GM12878 (cell line): ENCODE measurements around the gene FGD6. TPM values are rescaled to one million over a fixed set of nuclear protein-coding genes. Genes with fewer than 3 reads are reported as not detected.

ENCODE experiments used
- ATAC-seq: fragments of 200-7000 bp; cut with Tn5 transposase; 3 replicates; pipeline ENCODE4 v1.9.1; 2020; ENCODE audit warnings: mild to moderate bottlenecking, moderate library complexity
- BruUV-seq: library from RNA; stranded (reverse); fragments of 400-500 nt; replicated peaks from 2 replicates; lab custom pipeline; 2021; lab: Mats Ljungman, UMichigan
- CTCF ChIA-PET: fragments of 300-600 bp; sonication (Branson Sonifier 250); formaldehyde crosslinking; extraction: SDS; loops from one replicate; lab custom pipeline; 2021; ENCODE audit warnings: inconsistent platforms; lab: Yijun Ruan, JAX
- POLR2A ChIA-PET: fragments of 350-600 bp; formaldehyde crosslinking; extraction: SDS; loops from one replicate; lab custom pipeline; 2021; ENCODE audit warnings: inconsistent platforms; lab: Charles Lee
- RAD21 ChIA-PET: fragments of 300-600 bp; sonication (Branson Sonifier 250); formaldehyde crosslinking; loops from one replicate; lab custom pipeline; 2023; ENCODE audit warnings: antibody characterized with exemption; ENCODE audit not compliant: unreplicated experiment; lab: Charles Lee
- SMC1A ChIA-PET: fragments of 300-600 bp; sonication (Branson Sonifier 250); formaldehyde crosslinking; loops from one replicate; lab custom pipeline; 2023; ENCODE audit not compliant: unreplicated experiment, uncharacterized antibody; lab: Charles Lee
- DNase-seq: peaks from one replicate; pipeline ENCODE4 v3.0.0-alpha.2; 2011; ENCODE audit warnings: low read depth, low spot score
- FAIRE-seq: peaks from 3 replicates; lab custom pipeline; 2011; peaks lifted over from hg19 to GRCh38; lab: Jason Lieb, UNC
- H2AFZ ChIP-seq: 2 replicates; pipeline ENCODE4 v1.6.0; 2011; ENCODE audit warnings: low read depth, low read length, control low read depth; ENCODE audit not compliant: control insufficient read depth
- H3K27ac ChIP-seq: 2 replicates; pipeline ENCODE4 v1.5.1; 2011; ENCODE audit warnings: control low read depth; ENCODE audit not compliant: control insufficient read depth, insufficient read depth
- H3K27me3 ChIP-seq, 2 experiments: replicated peaks in 1 of 2; 2 replicates each; pipeline versions ENCODE4 v1.6.0 to v1.6.1; 2011; ENCODE audit warnings: low read length in 1 of 2; ENCODE audit not compliant: control insufficient read depth in 2 of 2, insufficient read depth in 2 of 2
- H3K36me3 ChIP-seq, 2 experiments: 2 replicates each; pipeline ENCODE4 v1.5.1; 2011; ENCODE audit warnings: low read length in 1 of 2; ENCODE audit not compliant: control insufficient read depth in 2 of 2, insufficient read depth in 2 of 2
- H3K4me1 ChIP-seq: 2 replicates; pipeline ENCODE4 v1.6.1; 2011; ENCODE audit warnings: mild to moderate bottlenecking, low read length, moderate library complexity, mixed read lengths; ENCODE audit not compliant: control insufficient read depth, insufficient read depth
- H3K4me2 ChIP-seq: 2 replicates; pipeline ENCODE4 v1.6.0; 2011; ENCODE audit warnings: control low read depth; ENCODE audit not compliant: control insufficient read depth, insufficient read depth
- H3K4me3 ChIP-seq: fragments of 200-600 bp; sonication (generic); 2 replicates; pipeline ENCODE4 v1.5.1; 2016
- H3K79me2 ChIP-seq: 2 replicates; pipeline ENCODE4 v1.6.0; 2011; ENCODE audit warnings: low read length; ENCODE audit not compliant: control insufficient read depth, insufficient read depth
- H3K9ac ChIP-seq: 2 replicates; pipeline ENCODE4 v1.8.0; 2011; ENCODE audit warnings: low read length, control low read depth, mixed read lengths; ENCODE audit not compliant: control insufficient read depth, insufficient read depth
- H3K9me3 ChIP-seq: replicated peaks from 3 replicates; pipeline ENCODE4 v1.5.1; 2011; ENCODE audit warnings: mild to moderate bottlenecking, low read length; ENCODE audit not compliant: control insufficient read depth, insufficient read depth
- H4K20me1 ChIP-seq: 2 replicates; pipeline ENCODE4 v1.6.0; 2011; ENCODE audit not compliant: control insufficient read depth, insufficient read depth
- BMI1 ChIP-seq: fragments of 450-650 bp; IDR thresholded peaks from 2 replicates; pipeline ENCODE4 v1.6.1; 2016; ENCODE audit warnings: mild to moderate bottlenecking, moderate library complexity, borderline replicate concordance
- CBX5 ChIP-seq: sonication (generic); IDR thresholded peaks from 2 replicates; pipeline ENCODE4 v1.6.1; 2016; ENCODE audit warnings: low read depth, moderate library complexity, mild to moderate bottlenecking, inconsistent platforms
- E2F8 ChIP-seq: fragments of 450-650 bp; IDR thresholded peaks from 2 replicates; pipeline ENCODE4 v1.6.1; 2018; ENCODE audit warnings: mild to moderate bottlenecking, low read depth, moderate library complexity; ENCODE audit not compliant: partially characterized antibody
- EGR1 ChIP-seq, 2 experiments: IDR thresholded peaks; 1 replicate in 1 of 2; 2 replicates in 1 of 2; pipeline ENCODE4 v1.6.1; 2011 to 2012; ENCODE audit warnings: low read depth in 2 of 2, low read length in 2 of 2, borderline replicate concordance in 1 of 2, mild to moderate bottlenecking in 1 of 2, moderate library complexity in 1 of 2
- MTA2 ChIP-seq: fragments of 450-650 bp; IDR thresholded peaks from 2 replicates; pipeline ENCODE4 v1.6.1; 2016; ENCODE audit warnings: low read depth, mild to moderate bottlenecking, moderate library complexity
- MYC ChIP-seq: IDR thresholded peaks from 2 replicates; pipeline ENCODE4 v1.6.1; 2011; ENCODE audit warnings: mild to moderate bottlenecking, low read length, moderate library complexity, inconsistent platforms; ENCODE audit not compliant: insufficient read depth, insufficient replicate concordance, insufficient read length, severe bottlenecking
- PAX5 ChIP-seq: IDR thresholded peaks from 2 replicates; pipeline ENCODE4 v1.6.1; 2011; ENCODE audit warnings: low read depth, low read length, borderline replicate concordance
- RAD21 ChIP-seq: IDR thresholded peaks from 2 replicates; pipeline ENCODE4 v1.6.1; 2011; ENCODE audit warnings: mild to moderate bottlenecking, low read depth, low read length, moderate library complexity; ENCODE audit not compliant: insufficient read depth
- SIX5 ChIP-seq: IDR thresholded peaks from 2 replicates; pipeline ENCODE4 v1.6.1; 2011; ENCODE audit warnings: mild to moderate bottlenecking, low read depth, low read length, moderate library complexity; ENCODE audit not compliant: severe bottlenecking
- SMARCA5 ChIP-seq: fragments of 450-650 bp; IDR thresholded peaks from 2 replicates; pipeline ENCODE4 v1.6.1; 2017; ENCODE audit warnings: mild to moderate bottlenecking
- STAT1 ChIP-seq: fragments of 450-650 bp; conservative IDR thresholded peaks from 2 replicates; pipeline ENCODE4 v1.6.1; 2014; ENCODE audit warnings: antibody characterized with exemption, mild to moderate bottlenecking
- TAF1 ChIP-seq: IDR thresholded peaks from 2 replicates; pipeline ENCODE4 v1.6.1; 2011; ENCODE audit warnings: mild to moderate bottlenecking, low read depth, low read length, borderline replicate concordance
- TBL1XR1 ChIP-seq: IDR thresholded peaks from 2 replicates; pipeline ENCODE4 v1.6.1; 2012; ENCODE audit warnings: low read depth, low read length, improper control_type of control experiment
- WRNIP1 ChIP-seq: IDR thresholded peaks from 2 replicates; pipeline ENCODE4 v1.6.1; 2011; ENCODE audit warnings: low read depth, low read length, improper control_type of control experiment, borderline replicate concordance
- WGBS: methylation state at CpG from one replicate; pipeline ENCODE4 v1.1.6; 2016; ENCODE audit warnings: low lambda C conversion rate; ENCODE audit not compliant: insufficient replicate concordance, insufficient coverage; ENCODE audit errors: missing lambda C conversion rate; 5-methylcytosine and 5-hydroxymethylcytosine counted together
- in situ Hi-C: fragments of 300-500 bp; cut with MboI; formaldehyde crosslinking; loops from 9 replicates; pipeline ENCODE4 v1.14.3; 2018; ENCODE audit warnings: mixed read lengths
- intact Hi-C: fragments of 100-400 bp; cut with micrococcal nuclease; formaldehyde crosslinking; loops from one replicate; pipeline ENCODE4 v1.14.2; 2022; ENCODE audit not compliant: unreplicated experiment
- polyA plus RNA-seq, 11 experiments: library from polyadenylated mRNA; depleted of rRNA in 4 of 11; unstranded in 6 of 11; stranded (reverse) in 5 of 11; fragments of >200 nt; fragmentation: Nextera tagmentation in 4 of 11; fragmentation: Illumina TruSeq in 1 of 11; extraction: Ambion mirVana in 4 of 11; extraction: Trizol in 1 of 11; gene quantifications; 1 replicate in 1 of 11; 2 replicates in 10 of 11; pipeline versions ENCODE4 v1.2.1 to v1.2.3, GENCODE V29; 2011 to 2016; ENCODE audit warnings: inconsistent platforms in 2 of 11, missing spikeins in 2 of 11, low read depth in 1 of 11
- total RNA-seq, 4 experiments: library from RNA; depleted of rRNA in 3 of 4; stranded (reverse); fragments of >200 nt in 3 of 4; fragmentation: Illumina TruSeq in 1 of 4; extraction: Trizol in 1 of 4; gene quantifications; 2 replicates each; pipeline versions ENCODE4 v1.2.1 to v1.2.3, GENCODE V29; 2013 to 2021

FGD6 gene
- total and polyA plus RNA-seq, 10 of the 15 experiments (the other 5 are each of a cell fraction or from before 2014, with no cell fraction given): 2.4 to 15.5 (median 8.9) TPM

GRCh38 chr12:95059984-95060383 is 157.3 kb downstream of the FGD6 start:
- no peak for FAIRE-seq
- BruUV-seq: no TSS peak
- no peak overlapping the region for H3K4me2 ChIP-seq
- WGBS: 74% methylated on average over 4 of the region's 4 CpGs
- RAD21 ChIA-PET: no interaction called here
- peaks cover 3 to 17% of the 10 kb centered on the region in 2 experiments; a peak in 3 of 4 replicates for H3K36me3 ChIP-seq
- TF ChIP-seq SIX5 (no peak), EGR1 (IDR thresholded peaks at IDR 0.05; ENCODE audit: borderline replicate concordance in 1 of 2, low read depth in 2 of 2, low read length in 2 of 2) (no peak), SMARCA5 (no peak), TBL1XR1 (no peak), BMI1 (no peak), MYC (no peak), WRNIP1 (no peak), MTA2 (no peak), TAF1 (no peak), CBX5 (no peak), STAT1 (no peak), E2F8 (no peak), RAD21 (no peak), PAX5 (no peak)
- no peak for DNase-seq
- H3K79me2 ChIP-seq: no peaks in the 10 kb centered on the region
- H4K20me1 ChIP-seq: no peaks in the 10 kb centered on the region
- H3K4me1 ChIP-seq: no peaks in the 10 kb centered on the region
- intact Hi-C loops (no loop called here), in situ Hi-C loops (no loop called here)
- POLR2A ChIA-PET: interaction anchor here (0.7 kb wide), 1 partner anchor 451 kb away, joined by 4 read pairs; no protein-coding TSS in a partner anchor
- no peak overlapping the region for H3K4me3 ChIP-seq
- no peaks in the 10 kb centered on the region for H3K9me3 ChIP-seq
- CTCF ChIA-PET: interaction anchor here (0.6 to 1.0 kb wide), 2 partner anchors 13 to 807 kb away, joined by 3 to 6 read pairs; partner anchors contain the start of gene NR2C1
- no peaks in the 10 kb centered on the region for H3K27me3 ChIP-seq
- ATAC-seq: no peak
- SMC1A ChIA-PET: interaction anchor here (0.8 to 0.9 kb wide), 2 partner anchors 121 to 179 kb away, joined by 3 to 5 read pairs; no protein-coding TSS in a partner anchor
- no peak overlapping the region for H3K27ac ChIP-seq
- no peak overlapping the region for H3K9ac ChIP-seq
- H2AFZ ChIP-seq: no peak overlapping the region
